Stimulated activated CD4-positive, alpha-beta T cell treated with anti-CD3 and anti-CD28 coated beads, Interleukin-2, amount 100 ng/mL, for 24 hours (primary cell): Measurements from ENCODE around the gene ZDHHC11B.
"Not testable (repeated sequence)": the region's sequence is repeated elsewhere in the genome, so short reads cannot be mapped to it uniquely, and the experiment has no call there.

ENCODE experiments used
- DNase-seq, 2 donors: peaks; one replicate each; pipeline ENCODE4 v3.0.0-alpha.2; 2020

The ZDHHC11B gene

DNA sequence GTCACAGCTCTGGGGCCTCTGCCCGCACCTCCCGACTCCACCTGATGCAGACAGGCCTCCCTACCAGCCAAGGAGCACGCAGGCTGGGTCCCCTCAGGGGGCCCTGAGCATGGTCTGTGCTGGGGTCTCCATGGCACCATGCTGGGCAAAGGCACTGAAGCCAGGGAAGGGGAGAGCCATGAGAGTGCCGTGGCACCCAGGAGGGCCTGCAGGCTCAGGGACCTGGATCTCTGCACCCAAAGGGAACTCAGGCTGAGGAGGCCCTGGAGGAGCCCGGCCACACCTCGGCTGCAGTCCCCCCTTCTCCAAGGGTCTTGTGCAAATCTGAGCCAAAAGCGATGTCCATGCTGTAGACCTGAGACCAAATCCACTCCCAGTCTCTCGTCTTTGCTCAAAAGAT is 32.5 kb downstream of the ZDHHC11B start:
- DNase-seq, result not testable (repeated sequence)

DNA sequence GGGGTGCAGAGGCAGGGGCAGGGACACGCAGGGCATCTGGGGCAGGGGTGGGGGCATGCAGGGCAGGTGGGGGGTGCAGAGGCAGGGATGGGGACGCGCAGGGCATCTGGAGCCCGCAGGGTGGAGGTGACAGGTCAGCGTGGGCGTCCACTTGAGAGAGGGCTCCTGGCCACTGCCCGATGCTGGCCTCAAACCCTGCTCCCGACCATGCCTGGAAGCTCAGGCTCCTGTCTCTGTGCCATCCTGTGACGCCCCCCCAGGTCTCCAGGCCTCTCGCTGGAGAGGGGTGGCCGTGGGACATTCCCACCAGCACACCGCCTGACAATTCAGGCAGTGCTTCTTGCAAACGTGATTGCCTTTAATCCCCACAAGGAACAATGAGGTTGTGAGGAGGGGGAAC is 33.0 kb downstream of the ZDHHC11B start:
- no peak for DNase-seq

DNA sequence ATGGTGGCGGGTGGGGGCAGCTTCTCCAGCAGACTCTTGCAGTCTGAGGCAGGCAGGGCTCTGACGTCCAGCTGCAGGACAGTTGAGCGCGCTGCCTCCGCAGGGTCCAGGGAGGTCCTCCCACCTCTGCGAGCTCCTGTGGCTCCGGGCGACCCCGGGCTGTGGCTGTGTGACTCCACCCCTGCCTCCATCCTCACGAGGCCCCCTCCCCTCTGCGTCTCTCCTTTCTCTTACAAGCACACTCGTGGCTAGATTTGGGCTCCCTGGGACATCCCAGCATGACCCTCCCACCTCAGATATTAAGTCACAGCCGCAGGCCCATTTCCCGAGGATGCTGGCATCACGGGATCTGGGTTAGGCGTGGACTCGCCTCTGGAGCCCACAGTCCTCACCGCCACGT is 34.3 kb downstream of the ZDHHC11B start:
- DNase-seq, result not testable (repeated sequence)

DNA sequence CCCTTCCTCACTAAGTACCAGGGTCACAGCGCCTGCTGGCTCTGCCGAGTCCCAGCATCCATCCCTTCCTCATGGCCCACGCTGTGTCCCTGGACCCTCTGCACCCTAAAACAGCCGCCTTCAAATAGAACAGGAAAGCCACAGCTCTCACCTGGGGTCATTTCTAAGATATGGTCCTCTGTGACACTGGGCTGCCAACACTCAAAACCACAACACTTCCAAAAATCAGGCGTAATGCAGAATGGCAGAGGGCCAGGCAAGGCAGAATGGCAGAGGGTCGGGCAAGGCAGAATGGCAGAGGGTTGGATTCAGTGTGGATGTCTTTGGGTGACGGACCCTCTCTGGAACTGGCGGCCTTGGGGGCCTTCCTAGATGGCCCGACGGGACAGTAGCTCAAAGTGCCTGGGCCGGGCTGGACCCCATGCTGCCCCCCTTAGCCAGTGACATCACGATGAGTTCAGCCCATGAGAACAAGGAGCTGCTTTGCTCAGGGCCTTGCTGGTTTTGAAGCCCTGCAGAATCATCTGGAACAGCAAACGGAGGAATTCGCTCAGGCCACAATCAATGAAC is 35.3 kb downstream of the ZDHHC11B start:
- no peak for DNase-seq

DNA sequence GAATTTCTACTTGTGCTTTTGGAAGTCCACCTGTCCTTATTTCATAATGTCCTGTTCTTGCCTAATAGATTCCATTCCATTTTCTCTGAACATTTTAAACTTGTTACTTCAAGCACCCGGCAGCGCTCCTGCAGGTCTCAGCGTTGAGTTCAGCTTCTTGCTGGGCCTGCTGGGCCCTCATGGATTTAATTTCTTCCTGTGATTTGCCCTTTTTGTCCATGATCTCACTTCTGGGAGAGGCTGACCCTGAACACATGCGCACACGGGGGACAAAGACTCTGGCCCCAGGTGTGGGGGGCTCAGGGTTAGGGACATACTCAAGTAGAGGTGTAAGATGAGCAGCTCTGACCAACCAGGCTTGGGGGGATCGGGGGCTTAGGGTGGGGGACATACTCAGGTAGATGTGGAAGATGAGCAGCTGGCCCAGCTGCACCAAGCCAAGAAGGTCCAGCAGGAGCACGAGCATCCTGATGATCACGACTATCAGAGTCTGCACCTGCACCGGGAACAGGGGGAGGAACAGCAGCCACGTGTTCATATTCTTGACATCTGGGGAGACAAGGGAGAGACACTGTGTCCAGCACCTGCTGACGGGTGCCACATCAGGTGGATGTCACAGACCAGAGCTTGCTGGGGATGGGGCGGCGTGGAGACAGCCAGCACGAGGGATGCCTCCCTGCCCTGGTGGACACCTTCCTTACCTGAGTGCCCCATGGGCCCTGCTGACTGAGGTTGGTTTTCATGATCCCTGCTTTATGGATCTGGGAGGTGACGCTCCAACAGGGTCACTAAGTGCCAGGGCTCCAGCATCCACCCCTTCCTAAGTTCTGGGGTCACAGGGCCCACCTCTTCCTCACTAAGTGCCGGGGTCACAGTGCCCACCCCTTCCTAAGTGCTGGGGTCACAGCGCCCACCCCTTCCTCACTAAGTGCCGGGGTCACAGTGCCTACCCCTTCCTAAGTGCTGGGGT is 36.2 kb downstream of the ZDHHC11B start:
- DNase-seq, result not testable (repeated sequence)

DNA sequence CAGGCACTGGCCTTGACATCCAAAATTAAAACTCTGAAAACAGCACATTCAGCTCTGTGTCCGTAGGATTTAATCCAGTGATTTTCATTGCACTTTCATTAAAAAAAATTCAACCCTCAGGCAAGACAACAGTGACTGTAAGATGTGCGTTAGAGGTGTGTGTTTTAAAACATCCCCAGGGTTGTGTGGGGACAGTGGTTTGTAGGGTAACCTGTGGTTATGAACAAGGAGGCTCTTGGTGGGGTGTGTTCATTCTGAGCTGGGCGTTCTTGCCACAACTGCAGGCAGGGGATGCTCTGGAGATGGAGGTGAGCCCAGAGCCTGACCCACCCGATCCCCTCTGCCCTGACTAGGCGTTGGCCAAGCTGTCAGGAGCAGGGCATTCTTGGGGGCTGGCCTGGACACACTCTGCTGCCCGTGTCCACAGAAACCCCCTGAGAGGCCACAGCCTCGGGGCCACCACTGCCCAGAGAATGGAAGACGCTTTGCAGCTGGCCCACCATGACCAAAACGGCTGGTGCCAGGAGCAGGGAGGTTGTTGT is 37.2 kb downstream of the ZDHHC11B start:
- not testable (repeated sequence) for DNase-seq

DNA sequence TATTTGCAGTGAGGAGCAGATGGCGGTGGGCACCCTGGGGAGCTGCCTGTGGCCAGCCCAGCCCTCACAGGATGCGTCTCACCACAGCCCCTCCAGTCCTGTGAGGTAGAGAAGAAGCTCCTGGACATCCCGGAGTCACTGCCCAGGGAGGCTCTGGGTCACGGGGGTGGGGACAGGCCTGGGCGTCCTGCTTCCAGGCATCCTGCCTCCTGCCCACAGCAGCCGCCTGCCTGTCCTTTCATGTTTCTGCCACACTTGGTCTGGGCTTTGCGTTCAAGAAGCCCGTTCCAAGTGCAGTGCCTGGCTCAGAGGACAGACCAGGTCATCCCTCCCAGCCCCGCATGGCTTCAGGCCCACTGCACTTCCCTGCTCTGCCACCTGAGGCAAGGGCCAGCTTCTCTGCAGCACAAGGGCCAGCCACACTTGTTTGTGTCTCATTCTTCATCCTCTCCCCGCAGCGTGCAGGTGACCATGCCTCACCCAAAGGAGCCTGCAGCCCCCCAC is 38.2 kb downstream of the ZDHHC11B start:
- DNase-seq, result no peak

DNA sequence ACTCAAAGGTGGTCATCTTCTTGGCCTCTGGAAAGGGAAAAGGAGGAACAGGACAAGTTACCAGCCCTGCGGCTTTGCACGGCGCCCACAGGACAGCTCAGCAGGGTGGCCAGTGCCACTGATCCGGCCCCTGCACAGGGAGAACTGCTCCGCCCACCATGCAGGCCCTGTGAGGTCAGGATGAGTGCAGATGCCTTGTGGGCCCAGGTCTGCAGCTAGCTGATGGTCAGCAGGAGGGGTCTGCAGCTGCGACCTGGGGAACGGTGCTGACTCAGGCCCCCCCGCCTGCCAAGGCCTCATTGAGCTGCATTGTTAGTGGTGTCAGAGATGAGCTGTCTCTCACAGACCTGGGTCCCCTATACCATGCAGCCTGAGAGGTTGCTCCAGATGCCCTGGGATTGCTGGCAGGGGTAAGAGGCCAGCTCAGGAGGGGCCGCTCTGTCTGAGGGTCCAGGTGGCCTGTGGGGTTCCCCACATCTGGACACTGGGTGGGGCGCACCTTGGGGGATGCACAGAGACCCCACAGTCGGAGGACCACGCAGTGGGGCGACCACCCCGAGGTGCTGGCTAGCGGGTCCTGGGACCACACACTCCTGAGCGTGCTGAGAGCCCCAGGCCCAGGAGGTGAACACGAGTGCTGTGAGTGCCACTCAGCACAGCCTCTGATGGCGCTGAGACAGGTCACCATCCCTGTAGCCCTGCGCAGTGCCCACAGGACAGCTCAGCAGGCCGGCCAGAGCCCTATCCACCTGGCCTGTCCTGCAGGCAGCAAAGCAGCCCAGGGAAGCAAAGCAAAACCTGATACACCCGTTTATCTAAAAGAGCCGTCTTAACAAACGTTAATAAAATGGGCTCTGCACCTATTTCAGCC is 39.0 kb downstream of the ZDHHC11B start:
- not testable (repeated sequence) for DNase-seq

DNA sequence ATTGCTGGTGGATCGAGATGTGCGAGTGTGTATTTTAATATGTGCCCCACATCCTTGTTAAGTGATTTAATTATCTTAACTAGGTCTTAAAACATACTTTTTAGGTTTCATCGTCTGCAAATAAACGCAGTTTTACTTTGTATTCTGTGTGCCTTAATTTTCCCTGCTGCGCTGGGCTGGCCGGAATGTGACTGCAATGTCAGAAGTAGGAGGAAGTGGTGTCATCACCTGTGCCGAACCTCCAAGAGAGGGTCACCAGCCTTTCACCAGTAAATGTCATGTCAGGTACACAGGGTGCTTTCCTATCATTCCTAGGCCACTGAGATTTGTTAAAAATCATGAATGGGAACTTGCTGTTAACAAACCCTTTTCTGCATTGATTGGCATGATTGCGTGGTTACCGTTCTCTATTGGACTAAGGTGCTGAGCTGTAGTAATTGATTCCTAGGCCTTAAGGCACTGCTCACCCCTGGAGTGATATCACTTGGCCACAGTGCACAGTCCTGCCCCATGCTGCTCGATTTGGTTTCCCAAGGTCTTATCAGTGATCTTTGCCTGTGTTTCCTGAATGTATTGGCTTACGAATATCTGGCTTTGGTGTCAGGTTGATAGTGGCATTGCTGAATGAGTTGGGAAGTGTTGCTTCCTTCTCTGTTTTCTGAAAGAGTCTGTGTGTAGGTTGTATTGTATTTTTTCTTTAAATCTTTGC is 40.7 kb downstream of the ZDHHC11B start:
- not testable (repeated sequence) for DNase-seq

DNA sequence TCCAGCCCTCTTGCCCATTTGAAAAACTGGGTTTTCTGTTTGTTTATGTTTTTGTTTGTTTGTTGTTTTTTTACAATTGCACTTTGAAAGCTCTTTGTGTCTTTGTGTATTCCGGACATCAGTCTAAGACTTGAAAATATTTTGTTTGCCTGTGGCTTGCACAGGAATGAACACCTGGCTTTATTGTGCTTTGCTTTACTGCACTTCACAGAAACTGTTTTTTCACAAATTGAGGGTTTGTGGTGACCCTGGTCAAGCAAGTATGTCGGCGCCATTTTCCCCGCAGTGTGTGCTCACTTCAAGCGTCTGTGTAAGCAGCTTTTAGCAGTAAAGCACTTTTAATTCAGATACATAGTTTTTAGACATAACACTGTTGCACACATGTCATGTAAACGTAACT is 42.3 kb downstream of the ZDHHC11B start:
- DNase-seq, result not testable (repeated sequence)

DNA sequence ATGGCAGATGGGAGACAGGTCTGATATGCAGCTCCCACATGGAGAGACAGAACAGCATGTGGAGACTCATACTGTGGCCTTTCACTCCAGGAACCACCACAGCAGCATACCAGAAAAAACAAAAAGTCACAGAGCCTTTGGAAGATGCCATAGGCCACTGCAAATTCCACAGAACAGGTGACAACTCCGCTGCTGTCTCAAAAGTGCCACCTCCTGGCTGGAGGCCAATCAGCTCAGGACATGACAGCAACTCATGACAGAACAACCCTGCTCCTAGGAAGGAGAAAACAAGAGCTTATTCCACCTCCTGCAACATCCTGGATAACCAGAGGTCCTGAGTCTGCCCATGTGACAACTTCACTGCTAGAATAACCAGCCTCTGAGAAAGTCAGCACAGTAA is 50.4 kb downstream of the ZDHHC11B start:
- DNase-seq, result not testable (repeated sequence)

DNA sequence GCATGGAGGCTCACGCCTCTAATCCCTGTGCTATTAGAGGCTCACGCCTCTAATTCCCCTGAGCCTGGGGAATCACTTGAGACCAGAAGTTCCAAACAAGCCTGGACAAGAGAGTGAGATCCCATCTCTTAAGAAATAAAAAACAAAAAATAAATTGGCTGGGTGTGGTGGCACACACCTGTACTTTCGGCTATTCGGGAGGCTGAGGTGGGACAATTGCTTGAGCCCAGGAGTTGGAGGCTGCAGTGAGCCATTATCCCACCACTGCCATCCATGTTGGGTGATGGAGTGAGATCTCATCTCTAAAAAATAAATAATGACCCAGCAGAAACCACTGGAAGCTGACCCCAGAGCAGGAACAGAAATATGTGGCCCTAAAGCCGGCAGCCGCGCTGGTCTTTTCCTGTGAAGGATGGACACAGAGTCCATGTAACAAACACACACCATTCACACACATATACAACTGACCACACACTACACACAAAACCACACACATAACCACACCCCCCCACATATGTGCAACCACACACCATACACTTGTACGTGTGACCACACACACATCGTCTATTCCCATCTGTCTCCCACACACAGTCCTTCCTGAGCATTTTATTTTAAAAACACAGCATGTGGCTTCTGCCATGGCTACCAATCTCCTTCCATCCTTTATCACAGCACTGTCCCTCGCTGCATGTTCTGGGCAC is 51.6 kb downstream of the ZDHHC11B start:
- not testable (repeated sequence) for DNase-seq

DNA sequence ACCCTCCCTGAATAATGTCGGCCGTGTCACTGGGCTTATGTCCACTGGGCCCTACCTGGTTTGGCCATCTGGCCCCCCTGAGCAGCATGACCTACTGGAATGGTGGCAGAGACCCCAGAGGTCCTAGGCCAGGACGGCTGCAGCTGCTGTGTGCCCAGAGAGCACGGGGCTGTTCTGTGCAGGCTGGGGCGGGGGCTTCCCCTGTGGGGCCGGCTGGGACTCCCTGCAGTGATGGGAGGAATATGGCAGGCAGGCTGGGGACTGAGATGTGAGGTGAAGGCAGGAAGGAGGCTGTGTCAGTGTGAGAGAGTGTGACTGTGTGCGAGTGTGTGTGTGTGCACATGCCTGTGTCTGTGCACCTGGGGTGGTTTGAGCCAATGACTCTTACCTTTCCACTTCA is 55.3 kb downstream of the ZDHHC11B start:
- not testable (repeated sequence) for DNase-seq

DNA sequence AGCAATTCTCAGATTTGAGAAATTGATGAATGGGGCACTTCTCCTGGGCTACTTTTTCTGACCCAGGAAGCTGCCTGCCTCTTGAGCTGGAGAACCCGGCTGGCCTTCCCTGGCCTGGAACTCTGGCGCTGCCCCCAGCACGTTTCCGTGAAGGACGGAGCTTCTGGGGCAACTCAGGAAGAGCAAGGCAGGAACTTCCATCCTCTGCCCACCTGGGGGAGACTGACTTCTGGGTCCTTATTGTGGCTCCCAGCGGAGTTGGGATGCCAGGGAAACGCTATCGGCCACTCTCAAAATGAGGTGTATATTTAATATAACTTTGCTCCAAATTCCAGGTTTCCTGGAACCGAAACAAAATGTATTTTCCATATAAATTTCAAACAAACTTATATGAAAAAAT is 57.4 kb downstream of the ZDHHC11B start:
- not testable (repeated sequence) for DNase-seq

DNA sequence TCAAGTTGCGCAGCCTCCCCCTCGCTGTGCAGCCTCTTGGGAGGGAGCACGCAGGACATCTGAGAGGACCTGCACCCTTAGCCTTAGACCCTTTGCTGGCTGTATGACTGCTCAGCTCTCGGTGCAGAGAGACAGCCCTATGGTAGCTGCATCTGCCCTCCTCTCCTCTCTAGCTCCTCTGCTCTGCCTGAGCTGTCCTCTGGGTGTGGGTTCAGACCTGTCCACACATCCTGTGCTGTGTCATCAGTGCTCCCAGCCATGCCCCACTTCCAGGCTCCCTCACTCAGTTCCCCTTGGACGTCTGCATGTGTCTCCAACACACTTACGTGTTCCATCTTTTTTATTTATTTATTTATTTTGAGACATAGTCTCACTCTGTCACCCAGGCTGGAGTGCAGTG is 60.7 kb downstream of the ZDHHC11B start:
- DNase-seq, result not testable (repeated sequence)

DNA sequence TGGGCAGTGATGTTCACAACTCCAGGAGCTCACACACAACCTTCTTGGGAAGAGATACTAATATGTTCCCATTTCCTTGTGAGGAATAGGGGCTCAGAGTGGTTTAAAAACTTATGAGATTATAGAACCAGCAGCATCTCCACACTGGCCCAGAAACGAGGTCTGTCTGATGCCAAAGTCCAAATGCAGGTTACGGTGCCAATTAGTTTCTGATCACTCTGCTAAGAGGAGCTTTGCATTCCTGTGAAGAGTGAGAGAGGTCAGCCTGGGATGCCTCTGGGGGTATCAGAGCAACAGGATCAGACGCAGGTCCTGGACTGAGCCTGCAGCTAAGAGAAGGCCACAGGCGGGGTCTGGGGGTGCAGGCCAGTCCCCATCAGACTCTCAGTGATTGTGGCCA is 61.2 kb downstream of the ZDHHC11B start:
- DNase-seq, result not testable (repeated sequence)

DNA sequence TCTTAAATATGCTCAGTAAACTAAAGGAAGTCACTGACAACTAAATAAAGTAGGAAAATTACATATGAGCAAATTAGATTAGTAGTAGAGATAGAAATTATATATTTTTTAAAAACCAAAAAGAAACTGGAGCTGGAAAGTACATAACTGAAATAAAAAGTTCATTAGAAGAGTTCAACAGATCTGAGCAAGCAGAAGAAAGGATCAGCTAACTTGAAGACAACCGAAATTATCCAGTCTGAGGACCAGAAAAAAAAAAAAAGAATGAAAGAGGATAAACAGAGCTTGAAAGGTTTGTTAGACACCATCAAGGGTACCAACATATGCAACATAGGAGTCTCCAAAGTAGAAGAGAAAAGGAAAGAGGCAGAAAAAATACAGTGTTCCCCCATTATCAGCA is 65.2 kb downstream of the ZDHHC11B start:
- DNase-seq, result not testable (repeated sequence)

DNA sequence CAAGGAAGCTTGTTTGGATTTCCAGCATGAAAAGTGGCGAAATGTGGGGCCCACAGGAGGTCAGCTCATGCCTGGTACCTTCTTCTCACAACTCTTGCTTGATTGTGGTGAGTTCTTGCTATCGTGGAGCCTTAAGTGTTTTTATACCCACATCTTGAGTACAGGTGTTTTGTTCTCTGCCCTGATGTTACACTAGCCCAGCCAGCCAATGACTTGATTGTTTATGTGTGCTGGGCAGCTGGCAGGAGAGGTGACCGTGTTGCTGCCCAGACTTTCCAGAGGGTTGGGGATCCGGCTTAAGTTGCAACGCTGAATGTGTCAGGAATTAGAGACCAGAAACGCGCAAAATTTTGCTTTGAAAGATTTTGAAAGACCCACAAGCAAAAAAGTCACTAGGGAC is 67.4 kb downstream of the ZDHHC11B start:
- DNase-seq, result no peak

DNA sequence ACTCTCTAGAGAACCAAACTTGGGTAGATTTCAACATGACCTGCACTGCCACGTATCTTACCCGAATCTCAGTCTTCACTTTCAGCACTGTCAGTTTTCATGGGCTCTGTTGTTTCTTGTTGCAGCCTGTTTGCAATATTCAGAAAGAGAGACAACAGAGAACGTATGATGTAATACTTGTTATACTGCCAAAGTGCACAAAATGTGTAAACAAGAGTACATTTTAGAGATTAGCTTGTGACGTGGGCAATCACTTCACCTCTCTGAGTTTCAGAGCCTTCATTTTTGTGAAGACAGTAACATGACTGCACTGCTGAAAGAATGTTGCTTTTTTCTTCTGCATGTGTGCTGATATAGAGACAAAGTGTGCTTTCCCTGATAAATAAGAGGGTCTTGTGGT is 67.8 kb downstream of the ZDHHC11B start:
- DNase-seq, result not testable (repeated sequence)

DNA sequence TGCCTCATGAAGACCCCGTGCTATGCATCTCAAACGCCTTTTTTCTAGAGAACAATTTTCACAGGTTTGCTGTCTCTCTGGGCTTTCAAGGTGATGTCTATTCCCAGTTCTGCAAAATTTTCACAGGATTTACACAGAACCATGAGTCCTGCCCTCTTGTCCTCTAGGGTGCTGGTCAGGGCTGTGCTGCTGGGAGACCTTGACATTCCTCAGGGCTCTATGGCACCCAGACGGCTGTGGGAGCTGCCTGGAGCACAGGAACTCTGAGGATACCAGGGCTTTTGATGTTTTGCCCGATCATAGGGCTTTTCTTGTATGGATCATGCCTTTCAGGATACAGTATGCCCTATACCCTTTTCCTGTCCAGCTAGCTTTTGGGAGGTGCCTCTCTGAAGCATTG is 68.9 kb downstream of the ZDHHC11B start:
- not testable (repeated sequence) for DNase-seq
